Activated CD8-positive, alpha-beta memory T cell treated with anti-CD3 and anti-CD28 coated beads for 36 hours (primary cell): Measurements from ENCODE around the gene TMEM187. TPM values are rescaled to one million over a fixed set of nuclear protein-coding genes. Genes with fewer than 3 reads are reported as not detected.

Source experiments
- CTCF ChIA-PET: fragments of 350-600 bp; sonication (Branson Sonifier 250); formaldehyde crosslinking; loops from one replicate; lab custom pipeline; 2021; ENCODE audit warnings: antibody characterized with exemption; lab: Charles Lee
- POLR2A ChIA-PET: fragments of 350-600 bp; sonication (Branson Sonifier 250); formaldehyde crosslinking; loops from one replicate; lab custom pipeline; 2021; ENCODE audit warnings: antibody characterized with exemption; lab: Charles Lee
- total RNA-seq, 2 experiments: library from RNA; stranded (reverse); gene quantifications; one replicate each; pipeline ENCODE4 v1.2.3, GENCODE V29; 2021

TMEM187 gene
- total RNA-seq, 2 experiments from 2014 or later: 3.5 to 4.0 TPM

GRCh38 chrX:154018518-154019060, 46.0 kb downstream of the TMEM187 start:
- ChIA-PET POLR2A (no interaction called here), CTCF (interaction anchor here (0.6 to 1.0 kb wide), 3 partner anchors 32 to 75 kb away, joined by 3 to 4 read pairs (median 3); no protein-coding TSS in a partner anchor)

GRCh38 chrX:154019061-154019621, 46.6 kb downstream of the TMEM187 start:
- POLR2A ChIA-PET: no interaction called here
- CTCF ChIA-PET: interaction anchor here (0.6 to 1.0 kb wide), 3 partner anchors 33 to 74 kb away, joined by 3 to 4 read pairs (median 3); no protein-coding TSS in a partner anchor

- CTCF ChIA-PET: interaction anchor here (0.9 kb wide), 1 partner anchor 17 kb away, joined by 5 read pairs; no protein-coding TSS in a partner anchor
Measured at GRCh38 chrX:154019633-154020528, 47.3 kb downstream of the TMEM187 start, which contains the start of gene IRAK1. Gene IRAK1 (minus strand): TSS chrX:154019902. CDS start chrX:154019812, 90 bp downstream.

GRCh38 chrX:154020536-154021115, 48.1 kb downstream of the TMEM187 start:
- POLR2A ChIA-PET: interaction anchor here (0.7 to 1.2 kb wide), 3 partner anchors 31 to 73 kb away, joined by 3 to 5 read pairs (median 4); no protein-coding TSS in a partner anchor
- CTCF ChIA-PET: interaction anchor here (0.9 kb wide), 1 partner anchor 17 kb away, joined by 5 read pairs; no protein-coding TSS in a partner anchor

More at GRCh38 chrX:154019633-154020528, 47.3 kb downstream of the TMEM187 start, which contains the start of gene IRAK1:
- POLR2A ChIA-PET: interaction anchor here (0.7 to 1.2 kb wide), 3 partner anchors 32 to 74 kb away, joined by 3 to 5 read pairs (median 4); no protein-coding TSS in a partner anchor

GRCh38 chrX:154021131-154021611, 48.6 kb downstream of the TMEM187 start:
- POLR2A ChIA-PET: no interaction called here

GRCh38 chrX:154022108-154022507, 49.6 kb downstream of the TMEM187 start:
- CTCF ChIA-PET: no interaction called here
- POLR2A ChIA-PET: no interaction called here

More at GRCh38 chrX:154021131-154021611, 48.6 kb downstream of the TMEM187 start:
- CTCF ChIA-PET: no interaction called here

- POLR2A ChIA-PET: no interaction called here
- CTCF ChIA-PET: no interaction called here
Measured at GRCh38 chrX:154023276-154024000, 50.9 kb downstream of the TMEM187 start.

- ChIA-PET POLR2A (no interaction called here), CTCF (no interaction called here)
Measured at GRCh38 chrX:154024271-154024670, 51.7 kb downstream of the TMEM187 start.

GRCh38 chrX:154025230-154025629, 52.7 kb downstream of the TMEM187 start:
- ChIA-PET CTCF (no interaction called here), POLR2A (no interaction called here)

GRCh38 chrX:154026136-154027021, 53.8 kb downstream of the TMEM187 start:
- POLR2A ChIA-PET: no interaction called here
- CTCF ChIA-PET: interaction anchor here (0.8 to 2.1 kb wide), 2 partner anchors 13 to 46 kb away, joined by 3 to 9 read pairs; no protein-coding TSS in a partner anchor

- POLR2A ChIA-PET: no interaction called here
Measured at GRCh38 chrX:154027022-154027402, 54.5 kb downstream of the TMEM187 start.

GRCh38 chrX:154027986-154028385, 55.4 kb downstream of the TMEM187 start:
- ChIA-PET CTCF (interaction anchor here (2.1 kb wide), 1 partner anchor 15 kb away, joined by 9 read pairs; no protein-coding TSS in a partner anchor), POLR2A (no interaction called here)

More at GRCh38 chrX:154027022-154027402, 54.5 kb downstream of the TMEM187 start:
- CTCF ChIA-PET: interaction anchor here (2.1 kb wide), 1 partner anchor 14 kb away, joined by 9 read pairs; no protein-coding TSS in a partner anchor

GRCh38 chrX:154028502-154029184, 56.1 kb downstream of the TMEM187 start:
- ChIA-PET CTCF (no interaction called here), POLR2A (no interaction called here)

GRCh38 chrX:154029439-154029838, 56.9 kb downstream of the TMEM187 start:
- POLR2A ChIA-PET: no interaction called here
- CTCF ChIA-PET: interaction anchor here (1.1 kb wide), 1 partner anchor 15 kb away, joined by 3 read pairs; no protein-coding TSS in a partner anchor

GRCh38 chrX:154030266-154030665, 57.7 kb downstream of the TMEM187 start:
- CTCF ChIA-PET: interaction anchor here (1.1 kb wide), 1 partner anchor 14 kb away, joined by 3 read pairs; no protein-coding TSS in a partner anchor

GRCh38 chrX:154030715-154031305, 58.3 kb downstream of the TMEM187 start:
- ChIA-PET POLR2A (no interaction called here), CTCF (interaction anchor here (0.6 to 1.1 kb wide), 2 partner anchors 13 to 64 kb away, joined by 3 read pairs; no protein-coding TSS in a partner anchor)

More at GRCh38 chrX:154030266-154030665, 57.7 kb downstream of the TMEM187 start:
- POLR2A ChIA-PET: no interaction called here
